Mesothelial cell of epicardium (in vitro differentiated cells): ENCODE results near the gene TPM3. TPM values are rescaled to one million over a fixed set of nuclear protein-coding genes. Genes with fewer than 3 reads are reported as not detected.

Source experiments
- DNase-seq, 2 experiments: peaks; one replicate each; pipeline ENCODE4 v3.0.0; 2021; ENCODE audit warnings: low spot score in 2 of 2; ENCODE audit not compliant: unreplicated experiment in 2 of 2
- H3K27ac Mint-ChIP-seq: 2 replicates; pipeline ENCODE4 v1.8.0; 2021; ENCODE audit warnings: mixed read lengths
- H3K27me3 Mint-ChIP-seq: 2 replicates; pipeline ENCODE4 v1.8.0; 2021; ENCODE audit warnings: low read depth, mixed read lengths
- H3K36me3 Mint-ChIP-seq: 2 replicates; pipeline ENCODE4 v1.8.0; 2021; ENCODE audit warnings: mixed read lengths
- H3K4me1 Mint-ChIP-seq: 2 replicates; pipeline ENCODE4 v1.8.0; 2021; ENCODE audit warnings: mixed read lengths
- H3K4me3 Mint-ChIP-seq: 2 replicates; pipeline ENCODE4 v1.8.0; 2021; ENCODE audit warnings: mild to moderate bottlenecking, moderate library complexity, mixed read lengths
- H3K9me3 Mint-ChIP-seq: 2 replicates; pipeline ENCODE4 v1.8.0; 2021; ENCODE audit warnings: mixed read lengths
- total RNA-seq: library from RNA; stranded (reverse); gene quantifications from 3 replicates; pipeline ENCODE4 v1.2.1, GENCODE V29; 2021
- TF ChIP-seq, protein P1 (sequence below): fragments of 200-600 bp; sonication (generic); IDR thresholded peaks from one replicate; pipeline ENCODE4 v1.5.0; 2021; ENCODE audit warnings: antibody characterized with exemption; ENCODE audit not compliant: unreplicated experiment

TPM3 gene
- total RNA-seq, 1 donor from 2014 or later: 197 TPM

DNA sequence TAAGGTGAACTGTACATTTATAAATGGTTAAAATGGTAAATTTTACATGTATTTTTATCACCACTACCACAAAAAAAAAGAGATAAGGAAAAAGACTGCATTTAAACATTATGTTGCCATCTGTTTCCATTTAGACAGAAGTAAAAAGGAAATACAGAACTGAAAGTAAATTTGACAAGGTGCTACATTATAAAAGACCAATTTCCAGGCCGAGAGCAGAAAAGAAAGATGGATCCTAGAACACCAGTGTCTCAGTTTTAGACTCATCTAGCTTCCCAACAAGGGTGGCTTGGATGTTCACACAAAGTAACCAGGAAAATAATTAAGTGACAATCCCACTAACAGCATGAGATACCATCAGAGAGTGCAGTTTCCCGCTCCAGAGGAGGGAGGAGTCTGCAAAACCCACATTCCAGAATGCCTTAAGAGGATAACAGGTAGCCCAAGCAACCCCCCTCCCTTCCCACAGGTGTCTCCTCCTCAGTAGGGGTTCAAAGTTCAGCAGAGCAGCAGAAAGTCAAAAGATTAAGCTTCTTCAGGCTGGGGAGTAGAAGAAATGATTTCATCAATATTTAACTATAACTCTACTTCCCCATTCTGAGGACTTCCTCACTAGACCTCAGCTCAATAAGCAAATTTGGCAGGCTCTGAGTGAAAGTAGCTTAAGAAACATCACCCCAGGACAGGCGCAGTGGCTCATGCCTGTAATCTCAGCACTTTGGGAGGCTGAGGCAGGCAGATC, 11.8 kb downstream of the TPM3 start:
- Mint-ChIP-seq H3K4me1 (peaks cover 59% of the 10 kb centered on the region), H3K9me3 (no peaks in the 10 kb centered on the region), H3K4me3 (peak overlapping the region; percentile 43), H3K27ac (peak overlapping the region; percentile 89), H3K36me3 (peaks cover 4% of the 10 kb centered on the region), H3K27me3 (no peaks in the 10 kb centered on the region)
- DNase-seq: no peak
- TF ChIP-seq, protein P1, sequence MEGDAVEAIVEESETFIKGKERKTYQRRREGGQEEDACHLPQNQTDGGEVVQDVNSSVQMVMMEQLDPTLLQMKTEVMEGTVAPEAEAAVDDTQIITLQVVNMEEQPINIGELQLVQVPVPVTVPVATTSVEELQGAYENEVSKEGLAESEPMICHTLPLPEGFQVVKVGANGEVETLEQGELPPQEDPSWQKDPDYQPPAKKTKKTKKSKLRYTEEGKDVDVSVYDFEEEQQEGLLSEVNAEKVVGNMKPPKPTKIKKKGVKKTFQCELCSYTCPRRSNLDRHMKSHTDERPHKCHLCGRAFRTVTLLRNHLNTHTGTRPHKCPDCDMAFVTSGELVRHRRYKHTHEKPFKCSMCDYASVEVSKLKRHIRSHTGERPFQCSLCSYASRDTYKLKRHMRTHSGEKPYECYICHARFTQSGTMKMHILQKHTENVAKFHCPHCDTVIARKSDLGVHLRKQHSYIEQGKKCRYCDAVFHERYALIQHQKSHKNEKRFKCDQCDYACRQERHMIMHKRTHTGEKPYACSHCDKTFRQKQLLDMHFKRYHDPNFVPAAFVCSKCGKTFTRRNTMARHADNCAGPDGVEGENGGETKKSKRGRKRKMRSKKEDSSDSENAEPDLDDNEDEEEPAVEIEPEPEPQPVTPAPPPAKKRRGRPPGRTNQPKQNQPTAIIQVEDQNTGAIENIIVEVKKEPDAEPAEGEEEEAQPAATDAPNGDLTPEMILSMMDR: no peak

DNA sequence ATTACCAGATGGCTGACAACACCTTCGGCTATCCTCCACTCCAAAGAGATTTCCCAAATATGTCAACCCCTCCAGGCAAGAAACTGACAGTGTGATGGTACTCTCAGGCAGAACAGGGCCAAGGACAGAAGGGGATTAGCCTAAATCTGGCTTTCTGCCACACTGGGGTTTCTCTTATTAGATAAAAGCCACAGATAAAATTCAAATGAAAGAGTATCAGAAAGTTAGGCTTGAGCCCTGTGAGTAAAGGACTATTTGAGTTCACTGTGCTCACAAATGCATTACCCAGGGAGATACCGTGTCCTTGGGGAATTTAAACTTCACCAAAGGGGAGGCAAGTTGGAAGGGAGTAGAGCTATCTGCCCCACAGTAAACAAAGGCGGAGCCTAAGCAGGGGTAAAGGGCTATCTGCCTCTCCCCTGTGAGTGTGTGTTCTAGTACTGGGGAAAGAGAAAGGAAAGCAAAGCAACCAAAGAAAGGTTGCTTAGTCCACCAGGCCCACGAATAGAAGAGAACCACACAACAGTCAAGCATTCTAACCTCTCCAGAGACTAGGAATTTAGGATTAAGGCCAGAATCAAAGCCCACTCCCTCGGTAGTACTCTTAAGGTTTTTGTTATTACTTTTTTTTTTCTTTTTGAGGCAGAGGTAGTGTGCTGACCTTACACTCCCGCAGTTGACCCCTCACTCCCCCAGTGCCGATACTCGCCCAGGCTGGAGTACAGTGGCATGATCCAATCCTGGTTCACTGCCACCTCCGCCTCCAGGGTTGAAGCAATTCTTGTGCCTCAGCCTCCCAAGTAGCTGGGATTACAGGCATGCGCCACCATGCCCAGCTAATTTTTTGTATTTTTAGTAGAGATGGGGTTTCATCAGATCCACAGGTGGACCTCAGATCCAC, 12.7 kb downstream of the TPM3 start:
- Mint-ChIP-seq H3K4me1 (peaks cover 59% of the 10 kb centered on the region), H3K27me3 (no peaks in the 10 kb centered on the region), H3K27ac (peak overlapping the region; percentile 89), H3K36me3 (peaks cover 6% of the 10 kb centered on the region), H3K4me3 (peak overlapping the region; percentile 23), H3K9me3 (no peaks in the 10 kb centered on the region)
- DNase-seq: no peak
- TF ChIP-seq, protein P1: no peak

DNA sequence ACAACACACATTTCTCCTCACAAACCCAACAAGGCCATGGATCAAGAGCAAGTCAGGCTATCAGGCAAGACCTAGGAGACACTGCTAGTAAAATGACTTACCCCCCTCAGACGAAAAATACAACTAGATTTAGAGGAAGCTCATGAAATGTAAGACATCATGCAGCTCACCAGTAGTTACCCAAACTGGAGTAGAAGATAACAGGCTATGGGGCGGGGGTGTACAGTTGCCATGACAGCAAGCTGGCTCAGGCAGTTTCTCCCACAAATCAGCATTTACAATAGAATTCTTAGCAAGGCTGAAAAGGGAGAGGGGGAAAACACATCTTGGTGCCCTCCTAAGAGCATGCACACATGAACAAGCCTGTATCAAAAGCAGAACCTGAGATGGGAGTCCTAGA, 13.9 kb downstream of the TPM3 start:
- Mint-ChIP-seq H3K4me3 (no peak overlapping the region), H3K27me3 (no peaks in the 10 kb centered on the region), H3K36me3 (peaks cover 7% of the 10 kb centered on the region), H3K9me3 (no peaks in the 10 kb centered on the region), H3K4me1 (peaks cover 54% of the 10 kb centered on the region), H3K27ac (peak overlapping the region; percentile 11)
- no peak for DNase-seq
- TF ChIP-seq, protein P1: no peak

DNA sequence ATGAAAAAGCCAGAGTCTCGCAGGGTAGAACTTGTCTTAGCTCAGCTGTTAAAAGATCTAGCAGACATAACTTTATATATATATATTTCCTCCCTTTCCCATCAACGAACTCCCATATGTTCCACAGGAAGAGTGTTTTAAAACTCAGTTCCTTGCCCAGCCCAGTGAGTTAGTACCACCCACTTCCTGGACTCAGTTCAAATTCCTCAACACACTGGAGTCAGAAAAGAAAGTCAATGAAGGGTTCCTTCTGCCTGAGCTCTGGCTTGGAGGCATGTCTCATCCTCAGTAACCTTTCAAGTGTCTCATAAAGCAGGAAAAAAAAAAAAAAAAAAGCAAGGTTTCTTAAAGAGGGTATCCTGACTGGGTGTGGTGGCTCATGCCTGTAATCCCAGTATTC, 15.6 kb downstream of the TPM3 start:
- TF ChIP-seq, protein P1: no peak
- Mint-ChIP-seq H3K27ac (peak overlapping the region; percentile 53), H3K27me3 (no peaks in the 10 kb centered on the region), H3K4me3 (no peak overlapping the region), H3K36me3 (peaks cover 18% of the 10 kb centered on the region), H3K4me1 (peaks cover 45% of the 10 kb centered on the region), H3K9me3 (no peaks in the 10 kb centered on the region)
- no peak for DNase-seq

DNA sequence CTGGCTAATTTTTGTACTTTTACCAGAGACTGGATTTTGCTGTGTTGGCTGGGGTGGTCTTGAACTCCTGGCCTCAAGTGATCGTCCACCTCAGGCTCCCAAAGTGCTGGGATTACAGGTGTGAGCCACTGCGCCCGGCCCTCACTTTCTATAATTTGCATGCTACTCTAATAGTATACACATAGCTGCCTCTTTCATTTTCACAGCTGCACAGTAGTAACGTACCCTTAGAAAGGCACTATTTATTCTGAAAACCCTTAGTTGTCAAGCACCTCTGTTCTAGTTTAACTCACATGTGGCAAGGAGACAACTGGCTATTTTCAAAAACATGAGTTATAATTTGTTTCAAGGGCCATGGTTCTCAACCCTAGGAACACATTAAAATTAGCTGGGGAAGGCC, 17.2 kb downstream of the TPM3 start:
- Mint-ChIP-seq H3K4me1 (peaks cover 32% of the 10 kb centered on the region), H3K36me3 (peaks cover 34% of the 10 kb centered on the region), H3K9me3 (no peaks in the 10 kb centered on the region), H3K4me3 (no peak overlapping the region), H3K27ac (no peak overlapping the region), H3K27me3 (no peaks in the 10 kb centered on the region)
- no peak for DNase-seq
- TF ChIP-seq, protein P1: no peak
